GM21619 (cell line): ENCODE measurements around the gene NAPB.
"Not testable (repeated sequence)": the region's sequence is repeated elsewhere in the genome, so short reads cannot be mapped to it uniquely, and the experiment has no call there.

Source experiments
- ATAC-seq: cut with Tn5 transposase; IDR thresholded peaks from one replicate; pipeline ENCODE4 v1.9.1; 2021; ENCODE audit not compliant: unreplicated experiment

The NAPB gene

DNA sequence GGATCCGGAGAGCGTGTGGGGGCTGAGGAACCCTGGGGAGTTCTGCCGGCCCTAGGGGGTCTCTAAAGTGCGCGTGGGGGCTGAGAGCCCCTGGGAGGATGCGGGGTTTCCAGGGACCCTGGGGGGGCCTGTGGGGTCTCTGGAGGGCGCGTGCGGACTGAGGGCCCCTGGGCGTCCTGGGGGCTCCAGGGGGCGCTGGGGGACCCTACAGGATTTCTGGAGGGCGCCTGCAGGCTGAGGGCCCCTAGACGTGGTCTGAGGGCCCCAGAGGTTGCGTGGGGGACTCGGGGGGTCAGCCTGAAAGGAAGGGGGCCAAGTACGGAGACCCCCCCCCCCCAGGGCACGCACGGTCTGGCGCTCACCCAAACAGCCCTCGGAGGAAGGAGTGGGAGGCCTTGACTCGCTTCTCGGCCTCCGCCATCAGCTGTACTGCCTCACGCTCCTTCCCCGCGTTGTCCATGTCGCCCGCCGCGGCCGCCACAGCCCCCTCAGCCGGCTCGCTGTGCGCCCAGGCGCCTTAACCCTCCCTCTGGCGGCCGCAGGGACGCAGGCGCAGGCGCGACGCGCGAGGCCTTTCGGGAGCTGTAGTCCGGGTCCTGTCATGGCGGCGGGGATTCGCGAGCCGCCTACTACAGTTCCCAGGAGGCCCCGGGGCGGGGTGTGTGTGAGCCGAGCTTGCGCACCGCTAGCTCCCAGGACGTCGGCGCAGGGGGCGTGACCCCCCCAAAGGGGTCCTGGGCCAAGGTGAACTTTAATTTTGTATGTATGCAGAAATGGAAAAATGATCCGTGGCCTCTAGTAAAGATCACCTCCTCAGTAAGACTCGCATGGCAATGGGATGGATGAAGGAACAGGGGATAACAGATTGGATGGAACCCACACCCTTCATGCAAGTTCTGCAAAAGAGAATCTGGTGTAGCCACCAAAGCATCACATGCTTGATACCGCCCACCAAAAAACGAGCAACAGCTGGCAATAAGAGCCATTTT is at the start of gene NAPB:
Gene NAPB, minus strand, starts transcription at position 546 of the 989 bp plus-strand sequence. Its CDS starts 86 bp downstream, at position 460.
- ATAC-seq: peak; percentile 98

DNA sequence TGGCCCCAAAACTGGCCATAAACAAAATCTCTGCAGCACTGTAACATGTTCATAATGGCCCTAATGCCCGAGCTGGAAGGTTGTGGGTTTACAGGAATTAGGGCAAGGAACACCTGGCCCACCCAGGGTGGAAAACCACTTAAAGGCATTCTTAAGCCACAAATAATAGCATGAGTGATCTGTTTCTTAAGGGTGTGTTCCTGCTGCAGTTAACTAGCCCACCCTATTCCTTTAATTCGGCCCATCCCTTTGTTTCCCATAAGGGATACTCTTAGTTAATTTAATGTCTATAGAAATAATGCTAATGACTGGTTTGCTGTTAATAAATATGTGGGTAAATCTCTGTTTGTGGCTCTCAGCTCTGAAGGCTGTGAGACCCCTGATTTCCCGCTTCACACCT is 45.7 kb upstream of the NAPB start:
- not testable (repeated sequence) for ATAC-seq

DNA sequence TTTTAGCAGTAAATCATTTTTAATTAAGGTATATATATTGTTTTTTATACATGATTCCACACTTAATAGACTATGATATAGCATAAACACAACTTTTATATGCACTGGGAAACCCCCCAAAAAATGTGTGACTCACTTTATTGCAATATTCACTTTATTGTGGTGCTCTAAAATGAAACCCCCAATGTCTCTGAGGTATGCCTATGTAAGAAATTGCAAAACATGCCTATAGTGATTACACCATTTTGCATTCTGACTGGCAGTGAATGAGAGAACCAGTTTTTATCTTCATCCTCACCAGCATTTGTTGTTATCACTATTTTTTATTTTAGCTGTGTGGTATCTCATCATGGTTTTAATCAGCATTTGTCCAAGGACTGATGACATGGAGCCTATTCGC is 39.9 kb upstream of the NAPB start:
- no peak for ATAC-seq

DNA sequence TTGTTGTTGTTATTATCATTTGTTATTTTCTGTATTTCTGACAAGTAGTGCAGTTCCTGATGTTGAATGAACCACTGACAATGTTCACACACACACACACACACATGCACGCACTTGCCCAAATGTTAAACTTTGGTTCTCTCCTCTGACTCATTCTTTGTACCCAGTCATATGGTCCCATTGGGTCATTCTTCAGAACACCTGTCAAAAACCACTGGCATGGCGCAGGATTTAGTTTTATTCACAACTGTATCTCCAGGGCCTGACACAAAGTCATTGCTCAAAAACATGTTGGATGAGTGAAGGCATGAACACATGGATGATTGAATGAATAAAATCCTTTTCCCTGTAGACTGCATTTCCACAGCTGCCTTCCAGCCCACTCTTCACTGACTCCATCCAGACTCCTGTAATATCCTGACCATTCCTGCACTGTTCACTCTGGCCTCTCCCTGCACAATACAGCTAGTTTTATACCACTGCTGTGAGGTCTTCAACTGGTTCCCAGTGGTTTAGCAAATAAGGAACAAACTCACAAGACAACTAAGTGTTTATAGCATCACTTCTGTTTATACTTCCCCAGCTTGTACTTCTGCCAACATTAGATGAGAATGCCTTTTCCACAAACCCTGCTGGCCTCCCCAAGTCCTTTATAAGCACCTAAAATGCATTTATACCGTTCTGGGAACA is 38.3 kb upstream of the NAPB start:
- no peak for ATAC-seq

DNA sequence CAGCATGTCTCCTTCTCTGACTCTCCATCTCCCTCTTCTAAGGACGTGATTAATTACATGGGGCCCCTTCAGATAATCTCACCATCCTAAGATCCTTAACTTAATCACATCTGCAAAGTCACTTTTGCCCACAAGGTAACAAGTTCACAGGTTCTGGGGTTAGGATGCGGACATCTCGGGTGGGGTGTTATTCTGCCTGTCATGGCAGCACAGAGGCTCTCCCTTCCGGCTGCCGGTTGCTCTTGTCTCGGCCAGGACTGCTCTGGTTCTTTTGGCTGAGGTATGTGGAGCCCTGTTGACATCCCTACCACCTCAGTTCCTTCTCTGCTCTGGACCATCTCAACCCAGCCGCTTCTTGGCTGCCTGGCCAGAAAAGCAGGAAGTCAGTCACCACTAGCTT is 35.6 kb upstream of the NAPB start:
- ATAC-seq: no peak

DNA sequence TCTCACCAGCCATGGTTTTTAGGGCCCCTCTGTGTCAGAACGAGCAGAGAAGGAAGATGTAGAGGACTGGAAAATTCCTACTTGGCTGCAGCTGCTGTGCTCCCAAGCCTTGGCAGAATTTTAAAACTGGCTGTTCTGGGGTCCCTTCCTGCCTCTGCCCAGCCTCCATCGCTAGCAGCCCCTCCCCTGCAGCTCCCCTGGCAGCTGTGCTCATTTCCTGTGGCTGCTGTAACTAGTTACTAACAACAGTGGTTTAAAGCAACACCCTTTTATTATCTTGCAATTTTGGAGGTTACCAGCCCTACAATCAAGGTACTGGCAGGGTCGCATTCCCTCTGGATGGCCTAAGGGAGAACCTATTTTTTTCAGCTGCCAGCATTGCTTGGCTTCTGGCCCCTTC is 35.1 kb upstream of the NAPB start:
- ATAC-seq: no peak

DNA sequence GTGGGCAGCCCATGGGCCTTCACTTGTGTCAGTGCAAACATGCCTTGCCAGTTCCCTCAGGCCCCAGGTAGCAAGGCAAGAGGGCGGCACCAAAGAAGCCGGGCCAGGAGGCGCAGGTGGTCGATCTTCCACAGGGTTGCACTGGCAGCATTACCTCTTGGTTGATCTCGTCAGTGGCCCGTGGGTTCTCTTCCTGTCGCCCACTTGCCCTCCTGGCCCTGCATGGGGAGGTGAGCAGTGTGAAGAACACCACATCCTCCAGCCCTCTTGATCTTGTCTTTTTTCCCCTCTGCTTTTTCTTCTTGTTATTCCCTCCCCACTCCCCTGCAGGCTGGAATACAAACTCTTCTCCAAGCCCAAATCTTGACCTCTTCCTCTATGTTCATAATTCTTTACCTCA is 34.4 kb upstream of the NAPB start:
- ATAC-seq: no peak

DNA sequence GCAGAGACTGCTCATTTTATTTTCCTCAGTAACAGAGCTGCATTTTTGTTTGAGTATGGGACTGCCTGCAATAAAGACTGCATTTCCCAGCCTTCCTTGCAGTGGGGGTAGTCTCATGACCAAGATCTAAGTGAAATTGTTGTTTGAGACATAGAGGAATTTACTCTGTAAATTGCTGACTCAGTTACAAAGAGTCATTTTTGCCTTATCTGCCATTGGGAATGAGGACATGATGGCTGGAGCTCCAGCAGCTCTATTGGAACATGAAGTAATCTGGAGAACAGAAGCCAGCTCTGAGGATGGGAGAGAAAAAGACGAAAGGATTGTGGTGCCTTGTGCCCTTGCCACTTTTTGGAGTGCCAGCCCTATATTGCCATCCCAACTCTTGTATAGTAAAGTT is 33.5 kb upstream of the NAPB start:
- no peak for ATAC-seq

DNA sequence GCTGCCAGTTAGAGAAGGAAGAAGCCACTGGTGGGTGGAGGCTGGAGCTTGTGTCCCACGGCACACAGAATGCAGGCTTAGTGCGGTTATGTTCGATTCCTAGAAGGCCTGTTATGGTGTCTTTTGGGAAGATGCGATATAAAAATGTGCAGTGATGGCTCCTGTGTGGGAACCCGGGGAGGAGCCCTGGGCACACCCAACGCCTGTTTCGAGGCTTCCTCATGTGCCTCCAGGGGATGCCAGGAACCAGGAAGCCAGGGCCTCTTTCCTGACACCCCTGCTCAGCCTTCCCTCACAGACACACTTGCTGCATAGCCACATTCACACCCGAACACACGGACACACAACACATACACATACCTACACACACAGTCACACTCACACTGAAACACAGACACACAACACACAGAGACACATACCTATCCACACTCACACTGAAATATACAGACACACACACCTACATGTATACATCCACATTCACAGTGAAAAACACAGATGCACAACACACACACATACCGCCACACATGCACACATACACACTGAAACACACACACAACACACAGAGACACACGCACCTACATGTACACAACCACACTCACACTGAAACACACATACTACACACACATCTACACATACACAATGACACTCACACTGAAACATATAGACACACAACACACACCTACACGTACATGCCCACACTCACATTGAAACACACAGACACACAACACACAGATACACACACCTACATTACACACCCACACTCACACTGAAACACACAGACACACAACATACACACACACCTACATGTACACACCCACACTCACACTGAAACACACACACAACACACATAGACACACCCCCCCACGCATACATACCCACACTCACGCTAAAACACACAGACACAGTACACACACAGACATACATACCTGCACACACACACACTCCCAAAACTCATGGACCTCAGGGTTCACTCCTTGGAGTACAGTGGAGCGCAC is 32.6 kb upstream of the NAPB start:
- no peak for ATAC-seq

DNA sequence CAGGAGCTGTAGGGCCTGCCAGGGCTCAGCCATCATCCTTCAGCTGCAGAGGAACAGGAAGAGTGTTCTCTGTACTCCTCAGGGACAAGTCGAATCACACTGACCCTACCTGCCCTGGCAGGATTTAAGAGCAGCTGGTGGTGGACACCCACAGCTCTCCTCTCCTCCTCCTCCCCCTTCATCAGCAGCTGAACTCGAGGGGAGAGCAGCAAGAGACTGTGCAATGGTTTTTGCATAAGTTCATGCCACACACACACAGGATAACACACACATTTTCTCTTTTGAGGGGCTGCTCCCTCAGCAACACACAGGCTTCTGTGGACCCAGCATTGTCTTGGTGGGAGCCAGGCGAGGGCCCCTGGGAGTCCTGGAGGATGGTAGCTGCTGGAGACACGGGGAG is 31.5 kb upstream of the NAPB start, which contains the start of gene CST11:
Gene CST11, minus strand, starts transcription at position 101 of the 400 bp plus-strand sequence. Its CDS starts 65 bp downstream, at position 36.
- no peak for ATAC-seq

DNA sequence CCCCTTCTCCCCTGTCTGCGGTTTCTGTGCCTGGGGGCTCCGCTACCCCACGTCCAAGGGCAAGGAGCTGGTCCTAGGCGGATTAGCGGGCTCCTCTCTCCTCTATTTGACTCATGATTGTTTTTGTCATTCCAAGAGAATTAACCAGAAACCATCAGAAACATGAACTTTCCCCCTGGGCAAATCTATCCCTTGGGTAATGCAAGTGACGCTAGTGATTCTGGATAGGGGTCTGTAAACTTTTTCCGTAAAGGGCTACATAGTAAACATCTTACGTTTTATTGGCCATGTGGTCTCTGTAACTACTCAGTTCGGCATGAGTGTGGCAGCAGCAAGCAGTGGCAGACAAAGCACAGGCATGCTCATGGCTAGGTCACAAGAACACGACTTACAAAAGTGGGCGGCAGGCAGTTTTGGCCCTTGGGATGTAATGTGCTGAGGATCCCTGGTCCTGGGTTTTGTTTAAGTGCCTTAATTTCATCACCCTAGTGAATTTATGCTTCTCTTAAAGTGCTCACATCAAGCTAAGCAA is 30.7 kb upstream of the NAPB start:
- no peak for ATAC-seq

DNA sequence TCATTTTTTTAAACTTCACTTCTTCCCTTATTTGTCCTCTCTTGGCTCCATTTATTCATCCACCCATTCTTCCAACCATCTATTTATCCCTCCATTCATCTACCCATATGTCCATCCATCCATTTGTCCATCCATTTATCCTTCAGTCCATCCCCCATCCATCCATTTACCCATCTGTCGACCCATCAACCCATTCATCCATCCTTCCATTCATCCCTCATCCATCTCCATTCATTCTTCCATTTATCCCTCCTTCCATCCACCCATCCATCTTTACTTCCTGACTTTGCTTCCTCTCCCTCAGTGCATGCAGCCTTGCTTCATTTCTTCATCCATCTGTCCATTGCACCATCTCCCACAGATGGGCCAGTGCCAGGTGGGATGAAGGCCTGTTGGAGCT is 29.6 kb upstream of the NAPB start:
- ATAC-seq: no peak

DNA sequence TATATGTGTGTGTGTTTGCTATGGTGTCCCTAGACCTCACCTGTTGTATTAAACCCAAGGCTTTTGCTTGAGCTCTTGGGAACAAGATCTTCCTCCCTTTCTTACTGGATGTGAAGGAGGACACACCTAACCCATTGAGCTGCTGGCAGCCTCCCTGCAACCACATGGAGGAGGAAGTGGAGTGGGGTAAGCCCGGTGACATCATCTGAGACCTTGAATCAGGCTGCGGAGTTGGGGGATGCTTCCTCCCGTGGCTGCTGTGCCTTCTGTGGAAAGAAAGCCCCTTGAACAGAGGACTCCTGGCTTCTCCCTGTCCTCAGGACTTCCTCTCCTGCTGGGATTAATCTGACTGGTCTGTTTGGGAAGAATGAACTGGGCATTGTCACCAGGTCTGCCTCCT is 28.1 kb upstream of the NAPB start:
- no peak for ATAC-seq

DNA sequence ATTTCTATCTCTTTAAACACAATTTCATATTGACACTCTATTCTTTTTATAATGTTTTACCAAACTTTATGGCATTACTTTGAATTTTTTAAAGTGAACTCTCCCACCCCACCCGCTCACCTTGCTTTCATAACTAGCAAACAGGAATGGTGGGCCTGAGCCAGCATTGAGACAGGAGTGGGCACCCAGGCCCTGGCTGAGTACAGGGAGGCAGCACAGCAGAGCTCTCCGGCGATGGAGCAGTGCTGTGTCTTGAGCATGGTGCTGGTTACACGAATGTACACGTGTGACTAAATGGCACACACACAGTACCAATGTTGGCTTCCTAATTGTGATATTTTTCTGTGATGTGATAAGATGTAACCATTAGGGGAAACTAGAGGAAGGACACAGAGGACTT is 26.9 kb upstream of the NAPB start:
- ATAC-seq: no peak

DNA sequence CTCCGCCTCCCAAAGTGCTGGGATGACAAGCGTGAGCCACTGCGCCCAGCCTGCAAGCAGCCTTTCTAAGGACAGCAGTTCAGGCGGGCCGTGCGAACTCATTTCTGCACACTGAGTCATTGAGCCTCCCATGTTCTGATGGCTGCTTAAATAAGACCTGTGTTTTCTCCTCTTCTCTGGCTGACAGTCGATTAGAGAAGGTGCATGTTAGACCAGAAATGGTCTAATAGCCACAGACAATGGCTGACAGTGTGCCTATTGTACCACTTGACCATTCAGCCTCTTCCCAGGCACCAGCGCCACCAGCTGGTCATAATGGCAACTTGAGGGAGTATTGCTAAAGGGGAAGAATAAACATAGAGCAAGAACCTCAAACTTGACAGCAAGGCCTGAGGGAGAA is 25.2 kb upstream of the NAPB start:
- no peak for ATAC-seq

DNA sequence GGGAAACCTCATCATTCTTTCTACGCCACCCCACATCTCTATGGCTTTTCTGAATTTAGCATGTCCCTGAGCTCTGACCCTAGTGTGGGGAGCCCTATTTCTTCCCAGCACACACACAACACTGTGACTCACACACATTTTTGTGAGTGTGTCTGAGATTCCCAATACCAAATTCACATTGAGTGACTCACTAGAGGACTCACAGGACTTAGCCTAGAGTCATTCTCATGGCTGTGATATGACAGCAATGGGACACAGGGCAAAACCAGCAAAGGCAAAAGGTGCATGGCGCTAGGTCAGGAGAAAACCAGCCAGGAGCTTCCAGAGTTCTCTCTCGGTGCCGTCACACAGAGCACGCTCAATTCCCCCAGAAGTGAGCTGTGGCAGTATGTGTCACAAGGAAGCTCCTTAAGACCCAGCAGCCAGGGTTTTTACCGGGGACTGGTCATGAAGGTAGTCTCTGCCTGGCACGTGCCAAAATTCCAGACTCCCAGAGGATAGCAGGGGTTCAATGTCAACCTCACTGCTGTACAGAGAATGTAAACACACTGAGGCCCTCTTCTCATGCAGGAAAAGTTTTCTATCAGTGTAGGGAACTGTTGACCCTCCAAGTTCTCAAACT is 24.4 kb upstream of the NAPB start:
- no peak for ATAC-seq

DNA sequence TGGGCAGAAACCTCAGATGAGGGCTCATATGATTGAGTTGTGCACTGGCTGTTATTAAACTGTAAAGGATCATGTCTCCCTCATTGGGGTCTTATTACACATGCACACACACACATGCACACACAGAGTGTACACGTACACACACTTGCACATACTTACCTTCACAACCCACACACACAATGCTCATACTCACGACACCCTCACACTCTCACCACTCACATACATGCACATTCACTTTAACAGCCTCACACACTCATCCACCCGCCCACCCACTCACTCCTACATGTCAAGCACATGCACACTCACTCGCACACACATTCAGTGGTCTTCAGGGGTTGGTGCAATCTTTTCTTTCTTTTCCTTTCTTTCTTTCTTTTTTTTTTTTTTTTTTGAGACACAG is 23.6 kb upstream of the NAPB start:
- ATAC-seq: no peak

DNA sequence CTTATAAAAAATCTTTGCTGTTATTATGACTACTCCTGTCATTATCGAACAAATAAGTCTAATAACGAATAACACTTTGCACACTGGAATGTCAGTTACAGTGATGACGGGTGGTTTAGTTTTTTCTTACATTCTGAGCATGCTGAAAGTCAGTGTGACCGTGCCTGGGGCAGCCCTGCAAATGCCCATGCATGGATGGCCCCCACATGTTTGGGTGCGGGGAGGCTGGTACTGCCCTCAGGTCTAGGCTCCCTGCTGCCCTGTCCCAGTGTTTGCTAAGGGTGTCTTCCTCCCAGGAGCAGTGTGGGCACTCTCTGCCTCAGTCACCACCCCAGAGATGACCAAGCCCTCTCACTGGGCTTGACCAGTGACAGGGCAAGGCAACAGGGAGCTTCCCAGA is 21.1 kb upstream of the NAPB start:
- ATAC-seq: no peak

DNA sequence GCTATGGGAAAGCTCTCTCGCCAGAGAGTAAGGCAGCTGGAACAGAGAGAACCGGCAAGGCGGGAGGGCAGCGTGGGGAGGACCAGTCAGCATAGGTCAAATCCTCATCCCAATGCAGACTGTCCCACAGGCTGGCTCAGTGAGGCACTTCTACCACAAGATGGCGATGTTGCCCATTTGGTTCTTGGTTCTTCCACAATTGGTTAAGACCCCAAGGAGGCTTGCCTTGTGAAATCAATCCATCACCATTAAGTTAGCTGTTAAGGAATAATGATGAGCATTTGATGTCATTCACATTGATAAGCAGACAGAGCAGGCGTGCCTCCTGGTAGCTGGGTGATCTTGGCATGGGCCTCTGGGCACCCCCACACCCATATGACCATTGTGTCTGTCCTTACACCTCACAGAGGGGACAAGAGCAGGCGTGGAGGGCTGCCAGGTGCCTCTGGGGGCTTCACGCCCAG is 20.6 kb upstream of the NAPB start:
- peak; percentile 80 for ATAC-seq

DNA sequence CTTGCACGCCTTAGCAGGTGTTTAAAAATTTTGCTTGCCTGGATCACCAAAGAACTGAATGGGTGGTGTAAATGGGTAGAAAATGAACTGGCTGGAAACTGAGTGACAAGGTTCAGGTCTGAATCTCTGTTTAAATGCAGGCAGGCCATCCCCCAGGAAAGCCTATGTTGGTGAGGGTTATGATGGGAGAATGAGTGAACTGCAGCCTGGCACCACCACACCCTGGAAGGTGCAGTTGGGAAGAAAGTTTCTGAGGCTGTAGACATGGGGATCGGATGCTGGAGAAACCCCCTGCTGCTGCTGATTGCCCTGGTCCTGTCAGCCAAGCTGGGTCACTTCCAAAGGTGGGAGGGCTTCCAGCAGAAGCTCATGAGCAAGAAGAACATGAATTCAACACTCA is 18.7 kb upstream of the NAPB start:
- no peak for ATAC-seq
